HG03025 (cell line): Measurements from ENCODE around the gene IL5.
"Not testable (repeated sequence)": the region's sequence is repeated elsewhere in the genome, so short reads cannot be mapped to it uniquely, and the experiment has no call there.

ENCODE experiments used
- ATAC-seq: cut with Tn5 transposase; IDR thresholded peaks from one replicate; pipeline ENCODE4 v1.9.1; 2021; ENCODE audit warnings: mild to moderate bottlenecking, moderate library complexity; ENCODE audit not compliant: unreplicated experiment, low FRiP score

The IL5 gene

GRCh38 chr5:132543472-132544201 is at the start of gene IL5:
IL5 (minus strand) TSS chr5:132543522; CDS start chr5:132543478, 44 bp downstream.
- no peak for ATAC-seq

- no peak for ATAC-seq
Measured at GRCh38 chr5:132592521-132592920, 49.2 kb upstream of the IL5 start.

GRCh38 chr5:132591145-132591544 is 47.8 kb upstream of the IL5 start:
- ATAC-seq, result no peak

GRCh38 chr5:132589467-132589866 is 46.1 kb upstream of the IL5 start:
- ATAC-seq, result no peak

GRCh38 chr5:132586063-132586462 is 42.7 kb upstream of the IL5 start:
- no peak for ATAC-seq

GRCh38 chr5:132584560-132584959 is 41.2 kb upstream of the IL5 start:
- not testable (repeated sequence) for ATAC-seq

GRCh38 chr5:132576123-132576522 is 32.8 kb upstream of the IL5 start:
- no peak for ATAC-seq

GRCh38 chr5:132566657-132567056 is 23.3 kb upstream of the IL5 start:
- no peak for ATAC-seq

- ATAC-seq, result not testable (repeated sequence)
Measured at GRCh38 chr5:132564555-132564954, 21.2 kb upstream of the IL5 start.

- ATAC-seq, result no peak
Measured at GRCh38 chr5:132561601-132562000, 18.3 kb upstream of the IL5 start.

GRCh38 chr5:132559383-132560060 is 16.2 kb upstream of the IL5 start:
- no peak for ATAC-seq

- peak; percentile 32 for ATAC-seq
Measured at GRCh38 chr5:132557478-132558172, 14.3 kb upstream of the IL5 start.

GRCh38 chr5:132556763-132557477 is 13.6 kb upstream of the IL5 start, which contains the start of gene RAD50:
RAD50 (plus strand) TSS chr5:132556977; CDS start chr5:132557325, 348 bp downstream.
- peak; percentile 99 for ATAC-seq

- no peak for ATAC-seq
Measured at GRCh38 chr5:132556153-132556762, 12.9 kb upstream of the IL5 start.

GRCh38 chr5:132549576-132549975 is 6.3 kb upstream of the IL5 start:
- ATAC-seq, result no peak

GRCh38 chr5:132548834-132549233 is 5.5 kb upstream of the IL5 start:
- ATAC-seq, result not testable (repeated sequence)

GRCh38 chr5:132547269-132547668 is 3.9 kb upstream of the IL5 start:
- no peak for ATAC-seq

GRCh38 chr5:132546108-132546507 is 2.8 kb upstream of the IL5 start:
- ATAC-seq, result no peak

GRCh38 chr5:132540764-132541163 is 2.6 kb downstream of the IL5 start:
- ATAC-seq, result no peak

GRCh38 chr5:132540149-132540548 is 3.2 kb downstream of the IL5 start:
- ATAC-seq, result no peak
